Measurements from ENCODE around the gene RER1.

The RER1 gene

DNA sequence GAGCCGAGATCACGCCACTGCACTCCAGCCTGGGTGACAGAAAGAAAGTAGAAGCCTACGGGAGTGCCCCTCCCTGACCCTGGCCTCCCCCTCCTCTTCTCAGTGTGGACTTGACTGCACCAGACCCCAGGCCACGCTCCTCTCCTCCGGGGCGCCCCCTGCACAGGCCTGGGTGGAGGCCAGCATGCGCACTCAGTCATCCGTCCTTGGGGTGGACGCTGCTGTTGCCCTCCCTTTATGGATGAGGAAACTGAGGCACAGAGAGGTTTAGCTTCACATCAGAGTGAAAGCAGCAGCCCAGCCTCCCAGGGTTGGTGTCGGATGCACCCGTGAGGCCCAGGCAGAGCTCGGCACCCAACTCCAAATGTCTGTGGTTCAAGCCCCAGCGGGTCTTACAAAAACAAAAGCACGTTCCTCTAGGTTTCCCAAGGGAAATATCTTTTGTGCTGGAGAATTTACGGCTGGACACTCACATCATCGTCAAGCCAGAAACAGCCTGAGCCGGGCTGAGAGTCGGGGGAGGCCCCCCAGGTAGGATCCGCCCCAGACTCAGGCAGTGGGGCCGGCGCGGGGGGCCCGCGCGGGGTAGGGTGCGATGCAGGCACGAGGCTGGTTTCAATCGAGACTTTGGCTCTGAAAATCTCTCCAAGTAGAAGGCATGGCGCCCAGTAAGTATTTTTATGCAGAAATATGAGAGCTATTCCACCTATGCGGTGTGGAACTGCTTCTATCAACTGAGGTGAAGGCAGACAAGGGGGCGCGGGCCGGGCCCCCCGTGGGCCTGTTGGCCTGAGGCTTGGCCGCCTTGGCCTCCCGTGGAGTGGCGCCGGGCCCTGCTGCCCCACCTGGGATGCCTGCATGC lies 36.9 kb upstream of the RER1 start:
- no peak for DNase-seq

DNA sequence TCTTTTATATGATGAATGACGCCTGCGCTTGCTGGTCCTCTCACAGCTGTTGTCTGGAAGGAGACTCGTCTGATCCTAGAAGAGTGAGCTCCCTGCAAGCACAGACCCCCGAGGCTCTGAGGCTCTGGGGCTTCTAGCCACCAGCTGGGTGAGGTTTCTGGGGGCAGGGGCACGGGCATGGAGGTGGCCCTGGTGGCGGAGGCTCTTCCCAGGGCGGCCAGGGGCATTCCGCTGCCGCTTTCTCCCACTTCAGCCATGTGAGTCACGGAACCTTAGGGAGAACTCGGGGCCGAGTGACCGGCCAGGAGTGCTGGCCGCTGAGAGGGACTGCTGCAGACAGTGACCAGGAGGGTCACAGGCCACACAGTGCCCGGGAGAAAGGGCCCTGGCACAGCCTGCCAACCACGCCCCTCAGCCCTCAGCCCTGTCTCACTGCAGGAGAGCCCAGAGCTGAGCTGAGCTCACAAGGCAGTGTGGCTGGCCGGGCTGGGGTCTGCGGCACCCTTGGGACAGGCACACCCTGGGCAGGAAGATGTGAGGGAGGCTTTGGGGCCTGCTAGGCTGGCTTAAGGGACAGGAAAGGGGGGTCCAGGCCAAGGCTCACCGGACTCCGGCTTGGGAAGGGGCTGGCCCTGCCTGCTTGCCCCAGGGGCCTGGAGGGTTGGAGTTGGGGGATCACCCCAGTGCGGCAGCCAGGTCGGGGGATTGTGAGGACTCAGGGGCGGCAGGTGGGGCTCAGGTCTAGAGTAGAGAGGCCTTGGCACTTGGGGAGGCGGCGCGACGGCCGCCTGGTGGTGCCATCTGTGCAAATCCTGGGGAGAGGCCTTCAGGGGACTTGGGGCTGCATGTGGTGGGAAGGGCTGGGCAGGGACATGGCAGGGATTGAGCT lies 36.0 kb upstream of the RER1 start:
- DNase-seq: no peak

DNA sequence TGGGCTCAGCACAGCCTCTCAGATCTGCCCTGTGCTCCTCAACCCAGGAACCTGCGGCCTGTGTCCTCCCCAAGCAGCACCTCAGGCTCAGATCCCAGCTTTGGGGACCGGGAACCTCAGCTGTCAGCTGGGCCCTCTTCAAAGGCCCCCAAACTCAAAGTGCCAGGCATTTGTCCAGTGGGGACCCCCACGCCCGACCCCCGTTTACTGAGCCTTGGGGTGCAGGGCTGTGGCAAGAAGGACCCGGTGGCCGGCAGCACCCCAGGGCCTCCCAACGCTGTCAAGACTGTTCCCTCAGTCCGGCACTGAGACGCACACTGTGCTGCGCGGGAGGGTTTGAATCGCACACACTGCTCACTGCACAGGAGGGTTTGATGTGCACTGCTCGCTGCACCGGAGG lies 35.2 kb upstream of the RER1 start:
- DNase-seq: no peak

DNA sequence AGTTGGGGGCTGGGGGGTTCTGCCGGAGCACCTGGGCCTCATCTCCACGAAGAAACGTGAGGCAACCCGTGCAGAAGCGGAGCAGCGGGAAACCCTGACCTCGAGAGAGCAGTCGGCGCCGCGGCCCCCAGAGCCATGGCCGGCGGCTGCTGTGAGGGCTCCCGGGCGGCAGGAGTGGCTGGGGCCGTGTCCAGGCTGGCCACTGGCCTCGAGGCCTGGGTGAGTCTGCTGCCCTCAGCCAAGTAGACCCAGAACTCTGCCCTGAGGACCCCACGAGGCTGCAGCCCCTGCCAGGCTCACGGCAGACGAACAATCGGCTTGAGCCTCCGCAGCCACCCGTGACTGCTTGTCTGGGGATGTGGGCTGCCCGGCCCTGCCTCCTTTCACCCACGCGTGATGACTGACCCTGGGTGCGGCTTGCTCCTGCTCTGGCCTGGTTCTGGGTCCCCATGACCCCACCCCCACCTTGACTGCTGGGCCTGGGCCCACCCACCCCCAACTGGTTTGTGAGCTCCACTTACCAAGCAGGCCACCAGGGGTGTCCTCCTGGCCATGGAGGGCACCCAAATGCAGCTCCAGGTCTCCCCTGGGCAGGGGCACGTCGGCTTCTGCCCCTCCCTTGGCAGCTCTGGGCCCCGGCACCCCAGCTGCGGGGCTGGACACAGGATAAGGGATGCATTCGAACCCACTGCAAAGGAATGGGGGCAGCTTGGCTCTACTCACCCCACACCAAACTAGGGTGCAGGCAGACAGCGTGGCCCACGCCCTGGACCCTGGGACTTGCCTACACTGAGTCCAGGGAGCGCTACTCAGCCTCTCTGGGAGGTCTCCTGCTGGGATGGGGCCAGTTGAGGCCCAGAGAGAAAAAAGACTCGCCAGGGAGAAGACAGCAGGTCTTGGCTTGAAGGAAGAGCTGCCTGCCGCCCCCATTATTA lies 34.5 kb upstream of the RER1 start:
- no peak for DNase-seq

DNA sequence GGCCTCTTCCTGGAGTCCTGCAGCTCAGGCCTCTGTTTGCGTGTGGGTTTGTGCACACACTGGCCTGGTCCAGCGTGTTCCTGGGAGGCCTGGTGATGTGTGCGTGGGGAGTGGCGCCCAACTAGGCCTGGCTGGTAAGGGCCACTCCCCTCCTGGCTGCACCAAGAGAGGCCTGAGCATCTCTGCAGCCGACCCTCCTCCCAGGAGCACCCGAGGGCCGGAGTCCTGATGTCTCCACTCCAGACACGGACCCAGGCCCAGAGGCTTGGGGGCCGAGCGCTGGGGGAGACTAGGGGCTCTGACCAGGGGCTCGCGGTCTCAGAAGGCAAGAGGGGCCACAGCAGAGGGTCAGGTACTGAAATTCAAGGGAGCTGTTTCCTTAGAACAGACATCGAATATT lies 33.6 kb upstream of the RER1 start:
- no peak for DNase-seq

DNA sequence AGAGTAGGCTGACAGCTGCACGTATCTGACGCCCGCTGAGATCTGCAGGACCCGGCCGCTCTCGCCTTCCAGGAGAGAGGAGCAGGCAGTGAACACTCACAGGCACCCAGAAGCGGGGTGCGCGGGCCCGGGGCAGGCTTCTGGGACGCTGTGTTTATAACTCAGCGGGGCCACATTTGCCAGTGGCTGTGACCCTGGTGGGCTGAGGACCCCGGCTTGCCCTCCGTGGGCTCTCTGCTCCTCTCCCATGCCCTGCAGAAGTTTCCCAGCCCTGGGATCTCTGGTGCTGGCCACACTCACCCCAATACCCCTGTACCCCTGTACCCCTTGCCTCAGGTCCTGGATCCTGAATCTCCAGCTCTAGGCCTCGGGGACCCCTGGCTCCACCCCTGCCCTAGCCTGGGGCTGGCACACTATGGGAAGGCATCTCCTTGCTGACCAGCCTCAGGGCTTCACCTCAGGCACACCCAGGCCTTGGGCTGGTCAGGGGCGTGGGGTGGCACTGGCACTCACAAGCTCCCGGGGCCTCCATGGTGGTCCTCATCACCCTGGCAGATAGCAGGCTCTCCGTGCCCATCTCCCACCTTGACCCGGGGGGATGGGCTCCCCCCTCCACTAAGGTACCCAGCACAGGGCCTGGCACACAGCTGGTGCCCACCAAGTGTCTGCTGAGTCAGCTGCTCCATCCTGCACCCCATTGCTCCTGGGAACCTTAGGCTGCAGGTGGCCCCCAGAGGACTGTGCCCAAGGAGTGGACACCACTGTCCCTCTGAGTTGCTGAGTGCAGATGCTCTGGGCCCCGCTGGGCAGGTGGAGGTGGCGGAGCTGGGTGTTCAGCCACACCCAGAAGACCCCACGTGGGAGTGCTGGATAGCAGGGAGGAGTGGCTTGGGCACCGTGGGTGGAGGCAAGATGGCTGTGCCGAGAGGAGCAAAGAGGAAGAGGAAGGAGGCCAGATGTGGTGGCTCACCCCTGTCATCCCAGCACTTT lies 32.7 kb upstream of the RER1 start:
- no peak for DNase-seq

DNA sequence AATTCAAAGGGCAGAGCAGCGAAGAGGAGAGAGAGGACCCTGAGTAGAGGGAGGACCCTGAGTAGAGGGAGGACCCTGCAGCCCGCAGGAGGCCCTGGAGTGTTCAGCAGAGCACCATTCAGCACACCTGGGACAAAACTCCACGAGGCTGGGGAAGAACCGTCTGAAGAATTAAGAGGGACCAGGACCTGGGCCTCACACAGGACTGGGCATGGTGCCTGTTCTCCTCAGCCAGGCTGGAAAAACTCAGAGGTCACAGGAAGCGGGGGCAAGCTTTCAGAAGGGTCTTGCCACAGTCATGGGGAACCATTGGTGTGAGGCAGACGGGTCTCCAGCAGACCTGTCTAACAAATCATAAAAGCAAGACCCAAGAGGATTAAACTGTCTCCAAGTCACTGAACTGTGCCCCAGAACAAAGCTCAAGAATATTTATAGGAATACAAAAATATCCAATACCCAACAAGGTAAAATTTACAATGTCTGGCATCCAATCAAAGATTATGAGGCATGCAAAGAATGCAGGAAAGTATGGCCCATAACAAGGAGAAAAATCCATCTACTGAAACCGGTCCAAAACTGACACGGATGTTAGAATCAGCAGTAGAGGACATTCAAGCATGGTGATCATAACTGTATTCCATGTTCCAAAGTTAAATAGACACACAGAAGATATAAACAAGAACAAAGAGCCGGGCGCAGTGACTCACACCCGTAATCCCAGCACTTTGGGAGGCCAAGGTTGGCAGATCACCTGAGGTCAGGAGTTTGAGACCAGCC lies 30.9 kb upstream of the RER1 start:
- no peak for DNase-seq

DNA sequence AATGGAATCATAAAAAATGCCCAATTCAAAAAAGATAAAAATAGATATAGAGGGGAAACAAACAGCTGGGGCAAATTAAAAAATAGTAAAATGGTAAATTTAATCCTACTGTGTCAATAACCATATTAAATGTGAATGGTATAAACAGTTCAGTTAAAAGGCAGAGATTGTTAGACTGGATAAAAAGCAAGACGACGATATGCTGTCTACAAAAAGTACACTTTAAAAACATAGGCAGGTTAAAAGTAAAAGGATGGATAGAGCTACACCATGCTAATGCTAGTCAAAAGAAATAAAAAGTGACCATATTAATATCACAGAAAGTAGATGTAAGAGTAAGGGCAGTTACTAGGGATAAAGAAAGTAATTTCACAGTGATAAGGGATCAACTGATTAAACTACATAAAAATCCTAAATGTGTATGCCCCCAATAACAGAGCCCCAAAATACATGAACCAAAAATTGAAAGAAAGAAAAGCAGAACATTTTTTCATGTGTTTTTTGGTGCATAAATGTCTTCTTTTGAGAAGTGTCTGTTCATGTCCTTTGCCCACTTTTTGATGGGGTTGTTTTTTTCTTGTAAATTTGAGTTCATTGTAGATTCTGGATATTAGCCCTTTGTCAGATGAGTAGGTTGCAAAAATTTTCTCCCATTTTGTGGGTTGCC lies 27.7 kb upstream of the RER1 start:
- no peak for DNase-seq

DNA sequence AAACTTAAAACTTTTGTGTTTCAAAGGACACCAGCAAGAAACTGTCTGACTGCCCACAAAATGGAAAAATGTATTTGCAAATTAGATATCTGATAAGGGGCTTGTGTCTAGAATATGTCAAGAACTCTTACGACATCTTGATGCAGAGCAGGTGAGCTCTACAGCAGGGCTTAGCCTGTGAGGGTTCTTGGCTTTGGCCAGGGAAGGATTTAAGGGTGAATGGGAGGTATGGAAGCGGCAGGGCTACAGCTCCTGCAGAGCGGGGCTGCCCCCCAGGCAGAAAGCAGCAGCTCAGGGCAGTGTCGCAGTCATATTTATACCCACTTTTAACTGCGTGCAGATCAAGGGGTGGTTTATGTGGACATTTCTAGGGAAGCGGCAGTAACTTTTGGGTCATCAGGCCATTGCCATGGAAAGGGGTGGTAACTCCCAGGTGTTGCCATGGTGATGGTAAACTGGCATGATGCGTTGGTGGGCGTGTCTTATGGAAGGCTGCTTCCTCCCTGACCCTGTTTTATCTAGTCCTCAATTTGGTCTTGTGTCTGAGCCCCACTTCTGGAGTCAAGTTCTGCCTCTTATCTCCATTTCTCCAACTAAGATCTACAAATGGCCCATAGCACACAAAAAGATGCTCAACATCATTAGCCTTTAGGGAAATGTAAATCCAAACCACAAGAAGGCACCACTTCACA lies 23.4 kb upstream of the RER1 start:
- DNase-seq: no peak

DNA sequence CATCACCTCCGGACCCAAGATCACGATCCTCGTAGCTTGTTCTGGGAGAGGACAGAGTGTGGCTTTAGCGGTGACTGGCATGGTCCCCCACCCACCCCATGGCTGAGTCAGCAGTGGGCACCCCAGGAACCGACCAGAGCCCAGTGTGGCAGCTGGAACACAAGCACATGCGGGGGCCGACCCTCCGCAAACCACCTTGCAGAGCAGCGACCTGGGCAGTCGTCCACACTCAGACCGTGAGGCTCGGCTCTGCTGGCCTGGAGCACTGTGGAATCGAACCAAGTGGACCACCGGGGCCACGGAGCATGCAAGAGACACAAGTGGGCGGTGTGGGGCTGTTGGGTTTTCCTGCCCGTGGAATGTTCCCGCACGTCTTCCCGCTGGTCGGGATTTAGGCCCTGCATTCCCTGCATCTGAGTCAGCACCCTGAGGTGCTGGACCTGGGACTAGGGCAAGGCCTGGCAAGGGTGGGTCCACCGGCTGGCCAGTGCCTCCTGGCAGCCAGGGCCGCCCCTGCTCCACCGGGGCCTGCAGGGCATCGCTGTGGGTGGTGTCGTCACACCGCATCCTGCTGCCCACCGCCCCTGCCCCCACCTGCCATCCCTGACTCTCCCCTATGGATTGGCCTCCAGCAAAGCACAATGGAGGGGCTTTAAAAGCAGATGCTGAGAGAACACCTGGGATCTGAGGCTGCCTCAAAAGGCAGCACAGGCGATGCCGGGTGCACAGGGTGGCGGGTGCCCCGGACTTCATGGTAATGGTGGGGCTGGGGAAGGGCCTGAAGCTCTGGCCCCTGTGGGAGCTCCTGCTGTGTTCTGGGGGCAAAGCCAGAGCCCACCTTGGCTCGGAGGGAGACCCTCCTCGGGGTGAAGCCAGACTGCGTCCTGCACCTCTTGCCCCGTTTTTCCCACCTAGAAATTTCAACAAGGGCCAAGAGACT lies 18.8 kb upstream of the RER1 start:
- no peak for DNase-seq

DNA sequence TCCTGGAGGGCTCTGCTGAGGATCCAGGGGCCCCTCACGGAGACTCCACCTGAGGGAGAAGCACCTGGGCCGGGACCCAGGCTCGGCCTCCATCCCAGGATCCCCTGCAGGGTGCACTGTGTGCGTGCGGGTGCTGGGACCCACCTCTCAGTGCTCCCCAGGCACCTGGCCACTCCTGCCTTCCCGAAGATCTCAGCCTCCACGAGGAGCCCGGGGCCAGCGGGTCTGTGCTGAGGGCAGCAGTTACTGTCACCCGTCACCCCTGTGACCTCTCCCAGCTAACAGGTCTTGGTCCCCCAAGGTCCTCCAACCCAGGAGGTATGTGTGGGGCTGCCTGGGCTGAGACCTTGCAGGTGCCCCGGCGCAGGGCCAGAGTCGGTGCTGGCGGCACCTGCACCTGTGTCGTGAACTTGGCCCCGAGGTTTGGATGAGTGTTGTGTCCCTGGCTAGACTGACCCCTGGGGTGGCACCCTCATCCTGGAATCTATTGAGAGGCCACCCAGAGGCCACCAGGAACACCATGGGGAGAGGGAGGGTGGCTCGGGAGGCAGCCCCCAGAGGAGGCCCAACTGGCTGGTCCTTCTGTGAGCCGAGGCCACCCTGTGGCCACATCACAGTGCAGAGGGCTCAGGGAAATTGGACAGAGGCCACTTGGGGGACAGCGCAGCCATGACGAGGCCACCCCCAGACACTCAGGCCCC lies 17.9 kb upstream of the RER1 start:
- DNase-seq: no peak

DNA sequence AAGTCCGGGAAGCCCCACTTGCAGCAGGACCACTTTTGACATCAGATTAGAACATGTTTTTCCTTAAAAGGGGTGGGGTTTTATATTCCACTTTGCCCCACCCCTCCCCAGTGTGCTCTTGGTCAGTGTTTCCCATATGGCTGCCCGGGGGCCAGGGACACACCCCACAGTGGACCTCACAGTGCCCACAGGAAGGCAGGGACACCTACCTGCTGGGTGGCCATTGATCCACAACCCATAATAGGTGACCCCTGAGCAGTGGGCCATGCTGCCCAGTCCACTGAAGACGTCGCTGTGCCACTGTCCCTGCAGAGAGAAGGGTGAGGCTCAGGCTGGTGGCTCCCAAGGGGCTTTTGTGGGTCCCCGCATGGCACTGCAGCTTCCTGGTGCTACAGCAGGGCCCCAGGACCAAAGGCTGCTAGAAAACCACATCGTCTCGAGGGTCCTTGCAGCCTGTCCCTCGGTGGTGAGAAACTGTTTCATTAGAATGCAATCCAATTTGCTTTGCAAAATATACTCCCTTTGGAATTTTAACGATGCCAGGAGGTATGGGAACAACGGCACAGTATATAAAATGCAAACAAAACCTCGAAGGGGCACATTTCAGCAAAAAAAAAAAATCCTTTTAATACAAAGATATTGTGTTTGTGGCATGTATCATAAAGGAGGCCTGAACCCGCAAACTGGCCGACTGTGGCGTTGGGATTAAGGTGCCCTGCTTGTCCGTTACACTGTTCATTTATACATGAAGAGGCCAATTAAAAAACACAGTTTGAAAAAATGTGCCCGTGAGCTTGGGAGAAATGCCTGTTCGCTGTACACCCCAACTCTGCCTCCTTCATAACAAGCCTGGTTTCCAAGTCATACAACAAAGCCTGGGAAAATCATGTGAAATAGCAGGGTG lies 17.1 kb upstream of the RER1 start:
- DNase-seq: no peak

DNA sequence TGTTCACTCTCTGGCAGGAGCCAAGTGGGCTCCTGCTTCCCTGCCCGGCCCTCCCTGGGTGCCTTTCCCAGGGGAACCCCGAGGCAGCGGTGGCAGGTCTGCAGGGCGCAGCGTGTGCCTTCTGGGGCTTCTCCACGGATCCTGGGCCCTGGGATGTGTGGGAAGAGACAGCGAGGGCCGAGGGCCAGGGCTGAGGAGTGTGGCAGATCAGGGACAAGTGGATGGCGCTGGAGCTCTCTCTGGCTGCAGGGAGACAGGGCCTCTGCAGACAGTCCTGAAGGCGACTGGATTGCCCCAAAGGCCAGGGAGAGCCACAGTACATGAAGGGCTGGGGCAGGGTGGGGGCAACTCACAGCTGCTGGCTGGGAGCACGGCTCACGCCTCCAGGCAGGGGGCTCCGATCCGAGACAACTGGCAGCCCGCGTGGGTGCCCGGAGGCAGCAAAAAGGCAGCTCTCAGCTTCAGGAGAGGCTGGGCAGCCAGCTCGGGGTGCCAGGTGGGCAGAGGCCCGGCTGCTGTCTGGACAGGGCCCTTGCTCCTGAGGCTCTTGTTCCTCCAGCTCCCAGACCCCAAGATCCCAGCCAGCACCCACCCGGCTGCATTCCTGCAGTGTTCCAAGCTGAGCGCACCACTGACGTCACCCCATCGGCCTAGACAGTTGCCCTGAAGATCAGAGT lies 16.3 kb upstream of the RER1 start:
- no peak for DNase-seq

DNA sequence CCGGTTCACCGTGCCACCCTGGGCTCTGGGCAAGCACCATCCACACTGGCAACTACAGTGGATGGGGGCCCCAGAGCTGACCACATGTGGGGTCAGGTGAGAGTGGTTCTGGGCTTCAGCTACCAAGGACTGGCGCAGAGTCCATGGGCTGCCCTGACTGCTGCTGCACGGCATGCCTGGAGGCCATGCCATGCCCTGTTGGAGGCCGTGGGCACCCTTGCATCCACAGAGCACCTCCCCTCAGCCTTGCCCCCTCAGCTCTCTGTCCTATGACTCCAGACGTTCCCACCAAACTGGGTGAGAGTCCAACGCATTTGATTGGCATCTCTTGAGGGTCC lies 15.7 kb upstream of the RER1 start:
- DNase-seq: no peak

DNA sequence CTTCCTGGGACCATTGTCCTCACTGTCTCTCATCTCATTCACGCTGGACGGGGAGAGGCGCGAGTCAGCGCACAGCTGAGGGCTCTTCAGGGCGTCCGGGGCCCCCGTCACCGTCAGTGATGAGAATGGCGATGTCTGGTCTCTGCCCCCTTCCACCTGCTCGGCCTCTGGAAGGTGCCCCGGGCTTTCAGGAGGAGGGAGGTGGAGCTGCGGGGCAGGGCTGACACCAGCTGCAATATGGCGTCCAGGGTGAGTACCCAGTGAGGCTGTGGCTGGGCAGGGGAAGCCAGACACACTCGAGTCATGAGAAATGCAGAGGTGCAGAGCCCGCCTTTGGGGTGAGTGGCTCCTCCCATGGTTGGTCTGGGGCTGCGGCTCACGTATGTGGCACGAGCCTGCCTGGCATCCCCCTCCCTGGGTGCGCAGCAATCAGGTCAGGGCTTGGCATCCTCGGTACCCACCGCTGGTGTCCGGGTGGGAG lies 15.3 kb upstream of the RER1 start:
- DNase-seq: no peak

All from MV-4-11 (cell line).